ENCODE measurements around the gene TANGO2. TPM values are rescaled to one million over a fixed set of nuclear protein-coding genes. Genes with fewer than 3 reads are reported as not detected.
A peak's percentile ranks its signal among the peaks of the same experiment; 100 is the strongest.

The TANGO2 gene
- total and polyA plus RNA-seq, 9 of the 15 experiments (the other 6 are each of a cell fraction or from before 2014, with no cell fraction given) = 15.5 to 94.9 (median 70.1) TPM

GRCh38 chr22:20044495-20045151 lies 23.7 kb downstream of the TANGO2 start:
- CTCF ChIA-PET (ENCODE audit: low intra/inter-chr PET ratio) = no interaction called here
- Histone ChIP-seq H3K79me2 (ENCODE audit: control insufficient read depth, insufficient read depth, low read length) (peaks cover 3% of the 10 kb centered on the region; the same call in 1 of the 3 replicates), H3K9ac (ENCODE audit: insufficient read depth in 1 of 2, low read depth in 2 of 2, low read length in 2 of 2) (peak overlapping the region in 1 of 2 experiments; percentile 65; a peak in 2 of 4 replicates), H4K20me1 (replicated peaks; ENCODE audit: control insufficient read depth, insufficient read depth, low read length) (no peaks in the 10 kb centered on the region; the same call in 1 of the 2 replicates), H3K27ac (ENCODE audit: extremely low read depth, low read depth, low read length) (no peak overlapping the region), H3K36me3 (ENCODE audit: control insufficient read depth, insufficient read depth, low read length) (peaks cover 81% of the 10 kb centered on the region), H3K4me3 (no peak overlapping the region), H2AFZ (ENCODE audit: low read depth, low read length) (no peak overlapping the region), H3K27me3 (ENCODE audit: control insufficient read depth in 2 of 2, insufficient read depth in 2 of 2, low read length in 2 of 2) (no peaks in the 10 kb centered on the region), H3K9me3 (replicated peaks; ENCODE audit: control insufficient read depth, insufficient read depth, low read depth, low read length) (peaks cover 13% of the 10 kb centered on the region), H3K4me1 (replicated peaks in 1 of 2; ENCODE audit: control insufficient read depth in 2 of 2, insufficient read depth in 2 of 2, low read length in 2 of 2) (peaks cover 0 to 7% of the 10 kb centered on the region in 2 experiments; a peak in 1 of 5 replicates), H3K9me1 (ENCODE audit: control insufficient read depth, insufficient read depth, low read length) (no peaks in the 10 kb centered on the region), H3K4me2 (ENCODE audit: insufficient read depth, low read length) (no peak overlapping the region)
- BruUV-seq (replicated peaks) = no TSS peak
- FAIRE-seq (no peak), ATAC-seq (no peak), DNase-seq (ENCODE audit: extremely low read depth in 1 of 4, low spot score in 3 of 4) (no peak)
- POLR2A ChIA-PET = interaction anchor here (0.7 to 4.3 kb wide), 9 partner anchors 9 to 523 kb away, joined by 3 to 26 read pairs (median 4); no protein-coding TSS in a partner anchor
- WGBS (ENCODE audit: insufficient coverage, low coverage, missing lambda C conversion rate) = 84% methylated on average over 10 of the region's 10 CpGs
- intact Hi-C loops (cut with micrococcal nuclease) = no loop called here
- in situ Hi-C loops (cut with MboI) = no loop called here
- no peak for TF ChIP-seq ZNF785 (CRISPR knock-in tag; IDR thresholded peaks at IDR 0.05)
- TF ChIP-seq ZNF174 (CRISPR knock-in tag; IDR thresholded peaks at IDR 0.05) = no peak
- TF ChIP-seq RAD51 (IDR thresholded peaks at IDR 0.05; ENCODE audit: borderline replicate concordance, low read depth) = no peak
- TF ChIP-seq ETS2 (tag; IDR thresholded peaks at IDR 0.05; ENCODE audit: borderline replicate concordance, poor library complexity, severe bottlenecking) = no peak
- no peak for TF ChIP-seq ZNF764 (CRISPR knock-in tag; IDR thresholded peaks at IDR 0.05; ENCODE audit: low read depth)
- TF ChIP-seq FOXP4 (CRISPR knock-in tag; IDR thresholded peaks at IDR 0.05; ENCODE audit: borderline replicate concordance) = peak; percentile 55
- TF ChIP-seq ZFP91 (CRISPR knock-in tag; IDR thresholded peaks at IDR 0.05) = 0 out of 2 replicates have a peak, but pooled peaks have one; percentile 32
- TF ChIP-seq ZNF121 (CRISPR knock-in tag; conservative IDR thresholded peaks at IDR 0.05) = peak; percentile 17; the same call in 1 of the 2 replicates
- no peak for TF ChIP-seq FOXK2 (conservative IDR thresholded peaks at IDR 0.05 in 1 of 2, IDR thresholded peaks at IDR 0.05 in 1 of 2; ENCODE audit: low read depth in 2 of 2)
- peak; percentile 25 for TF ChIP-seq SETDB1 (IDR thresholded peaks at IDR 0.05; ENCODE audit: low read length)
- TF ChIP-seq THAP12 (CRISPR knock-in tag; IDR thresholded peaks at IDR 0.05) = peak; percentile 52; the same call in 1 of the 2 replicates
- TF ChIP-seq ZC3H8 (IDR thresholded peaks at IDR 0.05) = no peak
- TF ChIP-seq DDX20 (tag; IDR thresholded peaks at IDR 0.05; ENCODE audit: low read depth) = no peak
- TF ChIP-seq CTBP1 (IDR thresholded peaks at IDR 0.05; ENCODE audit: borderline replicate concordance) = no peak
- peak; percentile 30; the same call in 1 of the 2 replicates for TF ChIP-seq ZNF232 (CRISPR knock-in tag; IDR thresholded peaks at IDR 0.05)
- 0 out of 2 replicates have a peak, but pooled peaks have one; percentile 52 for TF ChIP-seq FOXK1 (CRISPR knock-in tag; IDR thresholded peaks at IDR 0.05; ENCODE audit: borderline replicate concordance)

Data from K562 (cell line).